ENCODE measurements around the gene CADPS.
A peak's percentile ranks its signal among the peaks of the same experiment; 100 is the strongest.

CADPS gene

DNA sequence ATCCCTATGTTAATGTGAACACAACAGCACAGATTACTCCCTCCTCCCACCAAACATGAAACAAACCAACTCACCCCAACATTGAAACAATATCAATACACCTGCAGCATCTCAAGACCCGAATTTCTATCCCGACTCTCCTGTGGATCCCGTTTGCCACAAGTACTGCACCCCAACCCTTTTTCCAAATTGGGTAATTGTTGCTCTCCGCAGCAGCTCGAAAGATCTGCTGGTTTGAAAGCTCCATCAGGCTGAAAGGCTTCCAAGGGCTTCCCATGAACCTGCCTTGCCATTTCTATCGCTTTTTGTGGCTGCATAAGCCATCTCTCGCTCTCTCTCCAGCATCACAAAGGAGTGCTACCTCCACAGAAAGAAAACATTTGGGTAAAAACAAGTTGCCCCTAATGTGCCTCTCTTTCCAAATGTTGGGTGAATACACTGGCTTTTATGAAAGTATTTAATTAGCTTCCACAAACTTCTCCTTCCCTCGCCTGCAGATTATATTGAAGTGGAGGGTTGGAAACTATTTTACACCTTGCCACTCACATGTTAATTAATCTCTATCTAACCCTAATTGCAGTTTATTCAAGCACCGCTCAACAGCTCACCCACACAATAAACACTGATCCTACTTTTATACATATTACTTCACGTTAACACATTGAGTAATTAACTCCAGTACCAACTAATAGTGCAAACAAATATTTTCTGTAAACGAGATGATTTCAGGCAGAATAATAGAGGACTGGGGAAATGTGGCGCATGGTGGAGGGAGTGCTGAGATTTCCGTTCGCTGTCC is 499.4 kb downstream of the CADPS start:
- no peak for DNase-seq (ENCODE audit: low read depth, low spot score)
- no peak overlapping the region for H3K4me3 ChIP-seq (ENCODE audit: low read length)

DNA sequence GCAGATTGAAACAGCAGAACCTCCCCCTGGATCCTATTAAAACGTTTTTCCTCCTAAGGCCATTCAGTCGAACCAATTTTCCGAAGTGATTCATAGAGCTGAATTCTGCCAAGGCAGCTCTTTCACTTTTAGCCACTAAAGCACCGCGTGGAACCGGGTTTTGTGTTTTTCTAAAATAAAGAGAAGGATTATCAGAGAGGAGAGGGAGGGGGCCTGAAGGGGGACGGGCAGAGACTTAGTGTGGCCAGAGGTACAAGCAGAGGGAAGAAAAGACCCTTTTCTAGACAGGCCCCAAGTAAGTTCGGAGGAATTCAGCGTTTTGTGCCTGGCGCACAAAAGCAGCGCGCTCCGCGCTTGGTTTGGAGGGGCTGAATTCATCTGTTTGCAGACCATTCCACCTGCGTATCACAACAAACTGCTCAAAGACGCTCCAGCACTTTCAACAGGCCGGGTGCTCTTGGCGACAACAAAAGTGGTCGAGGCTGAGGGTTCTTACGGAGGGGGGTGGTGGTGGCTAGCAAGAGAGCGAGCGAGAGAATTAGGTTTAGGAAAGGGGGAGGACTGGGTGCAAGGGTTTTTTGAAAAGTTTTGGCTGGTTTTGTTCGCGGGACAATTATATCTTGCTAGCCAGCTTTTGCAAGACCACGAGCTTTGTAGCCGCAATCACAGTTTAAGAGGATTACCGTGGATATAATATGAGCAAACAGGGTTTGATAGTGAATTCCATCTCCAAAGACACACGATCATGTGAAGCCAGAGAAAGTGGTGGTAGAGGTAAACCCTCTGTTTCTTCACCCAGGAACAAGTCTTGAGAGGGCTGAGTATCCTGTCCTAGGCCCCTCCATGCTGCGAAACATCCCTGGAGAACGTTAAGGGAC is 500.6 kb downstream of the CADPS start:
- H3K4me3 ChIP-seq (ENCODE audit: low read length) = no peak overlapping the region
- DNase-seq (ENCODE audit: low read depth, low spot score) = no peak

DNA sequence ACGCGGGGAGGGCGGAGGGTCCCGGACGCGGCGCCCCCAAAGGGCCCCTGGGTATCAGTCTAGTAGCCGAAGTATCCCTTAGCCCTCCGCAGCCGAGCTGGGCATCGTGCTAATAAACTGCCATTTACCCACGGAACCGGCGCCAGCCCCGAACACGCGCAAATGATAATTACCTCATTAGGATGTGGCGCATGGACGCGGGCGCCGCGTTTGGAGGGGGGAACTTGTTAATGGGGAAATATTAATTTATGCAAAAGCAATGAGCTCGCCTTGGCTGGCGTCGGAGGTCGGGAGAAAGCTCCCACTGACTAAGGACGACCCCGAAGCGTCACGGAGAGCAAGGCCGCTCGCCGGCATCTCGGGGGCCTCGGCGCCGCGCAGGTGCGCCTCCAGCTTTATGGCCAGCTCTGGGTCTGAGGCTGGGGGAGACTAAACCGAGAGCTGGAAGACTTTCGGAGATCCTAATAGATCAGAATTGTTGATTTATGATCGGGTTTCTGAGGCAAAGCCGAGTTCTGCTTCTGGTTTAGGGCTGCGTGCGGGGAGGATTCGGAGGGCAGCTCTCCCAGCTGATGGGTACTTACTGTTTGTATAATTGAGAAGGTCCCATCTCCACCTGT is 501.4 kb downstream of the CADPS start:
- no peak overlapping the region for H3K4me3 ChIP-seq (ENCODE audit: low read length)
- DNase-seq (ENCODE audit: low read depth, low spot score) = no peak

DNA sequence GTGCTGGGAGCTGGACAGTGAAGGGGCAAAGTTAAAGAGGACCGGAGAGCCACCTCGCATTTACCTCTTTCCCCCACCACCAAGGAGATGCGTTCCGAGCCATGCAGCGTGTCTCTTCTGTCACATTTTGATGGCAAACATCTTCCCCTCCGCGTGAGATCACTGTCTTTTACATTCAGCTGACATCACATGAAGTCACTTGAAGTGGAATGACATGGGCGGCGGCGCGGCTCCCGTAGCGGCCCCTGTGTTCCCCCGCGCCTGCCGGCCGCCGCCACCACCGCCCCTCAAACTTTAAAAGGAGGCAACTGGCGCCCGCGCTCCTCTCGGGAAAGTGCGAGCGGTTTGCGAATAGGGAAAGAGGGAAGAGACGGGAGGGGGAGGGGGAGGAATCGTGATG is 502.0 kb downstream of the CADPS start, which contains the start of gene FEZF2:
Gene FEZF2 (minus strand): TSS at position 336 of the 400 bp plus-strand sequence. CDS start 682 bp downstream, outside the sequence.
- no peak within 1 kb of the TSS for H3K4me3 ChIP-seq (ENCODE audit: low read length)
- DNase-seq (ENCODE audit: low read depth, low spot score) = no peak

DNA sequence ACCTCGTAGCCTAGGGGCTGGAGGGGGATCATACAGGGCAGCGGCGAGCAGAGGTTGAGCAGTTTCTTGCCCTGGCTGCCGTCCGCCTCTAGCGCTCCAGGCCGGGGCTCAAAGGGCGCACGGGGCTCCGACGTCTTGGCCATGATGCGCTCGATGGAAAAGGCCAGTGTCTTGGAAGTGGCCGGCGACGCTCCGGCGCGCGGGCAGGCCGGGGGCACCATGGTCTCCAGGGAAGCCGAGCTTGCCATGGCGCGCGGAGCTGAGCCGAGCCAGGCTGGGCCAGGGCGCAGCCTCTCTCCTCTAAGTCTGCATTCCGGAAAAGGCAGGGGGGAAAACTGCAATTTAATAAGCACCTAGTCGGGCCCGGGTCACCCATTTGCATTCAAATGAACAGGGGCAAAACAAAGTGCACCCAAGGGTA is 502.6 kb downstream of the CADPS start:
- DNase-seq (ENCODE audit: low read depth, low spot score) = no peak
- H3K4me3 ChIP-seq (ENCODE audit: low read length) = no peak overlapping the region

DNA sequence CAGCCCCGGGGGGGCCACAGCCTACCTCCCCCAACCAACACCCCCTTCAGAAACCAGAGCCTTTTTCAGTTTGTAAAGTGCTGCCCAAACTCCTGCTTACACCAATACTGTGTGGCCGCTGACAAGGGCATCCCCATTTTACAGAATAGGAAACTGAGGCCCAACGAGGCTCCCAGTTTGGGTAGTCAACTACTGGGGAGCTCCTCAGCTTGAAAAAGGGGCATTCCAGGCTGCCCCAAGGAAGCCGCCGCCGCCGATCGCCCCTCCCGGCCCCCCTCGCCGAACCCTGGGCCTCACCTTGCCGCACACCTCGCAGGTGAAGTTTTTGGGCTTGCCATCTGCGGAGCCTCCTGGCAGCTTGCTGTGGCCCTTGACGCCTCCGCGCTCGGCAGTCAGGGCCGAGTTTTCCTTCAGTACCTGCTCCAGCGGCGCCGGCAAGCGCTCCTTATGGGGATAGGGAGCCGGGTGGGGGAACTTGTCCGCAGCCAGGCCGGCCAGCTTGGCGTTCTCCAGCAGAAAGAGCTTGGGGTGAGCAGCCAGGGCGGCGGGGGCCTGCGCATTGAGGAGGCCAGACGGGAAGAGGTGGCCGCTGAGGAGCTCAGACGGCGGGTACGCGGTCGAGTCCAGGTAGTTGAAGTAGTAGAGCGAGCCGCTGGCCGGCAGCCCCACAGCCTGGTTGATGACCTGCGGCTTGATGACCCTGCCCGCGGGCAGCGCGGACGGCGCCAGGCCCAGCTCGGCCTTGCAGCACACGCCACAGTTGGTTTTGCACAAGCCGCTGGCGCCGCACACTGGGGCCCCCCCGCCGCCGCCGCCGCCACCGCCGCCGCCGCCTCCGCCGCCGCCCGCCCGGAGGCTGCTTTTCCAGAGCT is 503.3 kb downstream of the CADPS start:
- H3K4me3 ChIP-seq (ENCODE audit: low read length) = no peak overlapping the region
- no peak for DNase-seq (ENCODE audit: low read depth, low spot score)

DNA sequence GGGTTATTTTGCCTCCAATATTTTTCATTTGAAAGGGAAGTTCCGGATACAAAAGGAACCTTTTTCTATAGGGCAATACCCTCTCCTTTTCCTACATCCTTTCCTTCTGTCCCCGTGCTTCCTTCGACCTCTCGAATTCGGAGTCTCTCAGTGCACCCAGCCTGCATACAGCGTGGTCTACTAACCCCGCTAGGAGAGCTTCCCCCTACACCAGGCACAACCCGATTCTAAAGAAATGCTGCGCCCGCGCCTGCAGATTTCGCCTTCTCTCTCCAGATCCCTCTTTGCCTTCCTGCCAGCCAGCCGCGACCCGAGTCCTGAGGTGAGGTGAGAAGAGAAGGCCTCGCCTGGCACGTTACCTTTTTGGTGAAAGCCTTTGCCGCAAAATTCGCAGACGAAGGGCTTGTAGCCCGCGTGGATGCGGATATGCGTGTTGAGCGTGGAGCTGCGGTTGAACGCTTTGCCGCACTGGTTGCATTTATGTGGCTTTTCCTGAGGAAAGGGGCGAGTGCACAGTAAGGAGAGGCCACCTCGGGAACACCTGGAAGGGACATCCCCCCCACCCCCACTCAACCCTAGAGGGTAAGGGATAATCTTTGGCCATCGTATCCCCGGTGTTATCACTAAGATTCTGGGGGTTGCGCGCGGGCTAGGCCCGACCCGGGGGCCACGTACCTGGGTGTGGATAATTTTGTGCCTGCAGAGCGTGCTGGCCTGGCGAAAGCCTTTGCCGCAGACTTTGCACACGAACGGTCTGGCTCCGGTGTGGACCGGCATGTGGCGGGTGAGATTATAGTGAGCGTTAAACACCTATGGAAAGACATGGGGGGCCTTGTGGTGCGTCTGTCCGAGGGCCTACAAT is 504.1 kb downstream of the CADPS start:
- no peak for DNase-seq (ENCODE audit: low read depth, low spot score)
- H3K4me3 ChIP-seq (ENCODE audit: low read length) = no peak overlapping the region

DNA sequence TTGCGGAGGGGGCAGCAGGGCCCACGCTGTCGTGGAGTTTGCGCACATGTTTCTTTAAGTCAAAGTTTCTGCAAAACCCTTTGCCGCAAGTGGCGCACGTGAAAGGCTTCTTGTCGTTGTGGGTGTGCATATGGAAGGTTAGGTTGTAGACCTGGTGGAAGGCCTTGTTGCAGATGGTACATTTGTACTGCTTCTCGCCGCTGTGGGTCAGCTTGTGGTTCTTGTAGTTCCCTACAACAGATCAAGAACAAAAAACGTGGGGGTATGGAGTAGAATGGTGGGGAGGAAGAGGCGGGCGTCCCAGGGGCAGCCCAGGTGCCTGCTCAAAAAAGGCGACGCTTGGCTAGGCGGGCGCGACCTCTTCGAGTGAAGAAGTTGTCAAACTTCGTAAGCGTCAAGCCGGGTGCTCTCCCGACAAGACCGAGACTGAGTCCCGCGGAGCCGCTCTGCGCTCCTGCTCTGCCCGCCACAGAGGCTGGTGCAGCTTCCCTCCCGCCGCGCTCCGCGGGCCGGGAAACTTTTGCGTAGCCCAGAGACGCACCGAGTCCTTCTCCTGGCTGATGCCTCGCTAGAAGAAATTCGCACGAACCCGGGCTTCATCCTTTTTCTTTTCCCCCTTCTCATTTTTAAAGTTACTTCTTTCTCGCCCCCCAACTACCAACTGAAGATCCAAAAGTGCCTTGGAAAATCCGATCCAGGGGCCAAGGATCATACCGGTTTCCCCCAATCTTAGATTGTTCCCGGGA is 504.9 kb downstream of the CADPS start:
- DNase-seq (ENCODE audit: low read depth, low spot score) = no peak
- H3K4me3 ChIP-seq (ENCODE audit: low read length) = no peak overlapping the region

DNA sequence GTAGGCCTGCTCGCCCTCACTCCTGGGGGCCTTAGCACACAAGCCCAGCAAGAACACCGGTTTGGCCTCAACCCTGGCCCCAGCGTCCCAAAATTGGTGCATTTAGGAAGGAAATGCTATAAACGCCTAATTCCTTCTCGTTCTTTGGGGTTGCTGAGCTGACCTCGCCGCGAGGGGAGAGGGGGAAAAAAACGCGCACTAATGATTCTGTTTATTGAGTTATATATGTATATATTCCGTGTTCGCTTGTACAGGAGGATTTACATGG is 505.8 kb downstream of the CADPS start:
- DNase-seq (ENCODE audit: low read depth, low spot score) = no peak
- H3K4me3 ChIP-seq (ENCODE audit: low read length) = no peak overlapping the region

DNA sequence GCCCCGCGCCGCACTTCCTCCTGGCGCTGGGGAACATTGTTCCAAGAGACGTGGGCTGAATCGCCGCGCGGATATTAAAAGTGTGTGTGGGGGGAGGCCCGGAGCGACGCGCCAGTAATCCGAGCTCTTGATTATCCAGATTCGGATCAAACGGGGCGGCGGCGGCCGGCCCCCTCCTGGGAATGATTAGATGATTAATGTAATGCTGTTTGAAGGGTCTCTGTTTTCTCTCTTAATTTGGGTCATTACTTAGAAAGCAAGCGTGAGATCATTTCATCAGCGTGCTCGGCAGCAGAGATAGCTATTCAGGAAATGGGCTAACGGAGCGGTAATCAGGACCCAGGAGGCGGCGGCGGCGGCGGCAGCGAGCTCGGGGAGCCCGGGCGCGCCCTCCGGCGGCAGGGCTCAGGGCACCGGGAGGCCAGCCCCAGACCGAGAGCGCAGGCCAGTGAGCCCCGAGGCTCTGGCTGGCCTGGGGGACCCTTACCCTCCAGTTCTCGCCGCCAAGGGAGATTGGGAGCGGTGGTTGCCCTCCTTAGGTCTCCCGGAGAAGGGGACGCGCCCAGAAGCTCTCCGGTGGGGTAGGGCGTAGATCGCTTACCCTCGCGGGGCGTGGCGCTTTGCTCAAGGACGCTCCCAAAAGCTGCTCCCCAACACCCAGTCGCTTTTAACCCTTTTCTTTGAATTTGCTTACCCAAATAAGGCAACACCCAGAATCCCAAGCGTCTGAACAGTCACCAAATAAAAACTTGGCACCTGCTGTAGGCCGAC is 506.3 kb downstream of the CADPS start:
- no peak for DNase-seq (ENCODE audit: low read depth, low spot score)
- H3K4me3 ChIP-seq (ENCODE audit: low read length) = no peak overlapping the region

DNA sequence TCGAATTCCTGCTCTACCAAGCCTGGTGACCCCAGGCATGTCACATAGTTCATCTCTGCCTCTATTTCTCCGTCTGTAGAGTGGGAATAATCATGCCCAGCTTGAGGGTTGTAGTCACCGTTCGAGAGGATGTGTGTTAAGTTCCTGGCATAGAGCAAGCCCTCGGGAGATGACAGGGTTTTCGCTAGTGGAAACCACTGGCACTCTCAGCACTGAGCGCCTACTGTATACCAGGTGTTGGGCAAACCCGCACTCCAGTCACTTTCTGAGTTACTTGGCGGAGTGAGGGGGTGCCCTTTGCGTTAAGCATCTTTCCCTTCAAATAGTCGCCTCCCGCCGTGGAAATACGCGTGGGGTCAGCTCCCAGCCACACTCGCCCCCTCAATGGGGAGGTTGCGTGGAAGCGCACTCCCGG is 506.9 kb downstream of the CADPS start:
- no peak overlapping the region for H3K4me3 ChIP-seq (ENCODE audit: low read length)
- DNase-seq (ENCODE audit: low read depth, low spot score) = no peak

DNA sequence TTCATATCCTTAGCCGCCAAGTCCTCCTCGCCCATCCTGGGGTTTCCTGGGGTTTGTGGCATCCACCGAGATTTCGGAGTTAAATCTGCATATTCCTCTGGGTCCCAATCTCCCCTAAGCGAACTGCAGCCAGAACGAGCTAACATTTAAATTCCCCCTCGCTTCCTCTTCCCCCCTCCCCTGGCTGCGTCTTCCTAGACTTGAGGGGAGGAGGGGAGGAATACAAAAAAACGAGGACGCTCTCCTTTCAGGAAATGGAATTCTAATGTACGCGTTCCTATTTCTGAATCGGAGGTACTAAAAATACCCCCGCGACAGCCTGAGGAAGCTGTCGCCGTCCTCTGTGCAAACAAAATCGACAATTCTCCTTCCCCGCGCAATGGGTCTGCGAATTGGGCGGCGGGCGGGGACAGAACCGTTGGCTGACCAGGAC is 507.4 kb downstream of the CADPS start:
- no peak for DNase-seq (ENCODE audit: low read depth, low spot score)
- H3K4me3 ChIP-seq (ENCODE audit: low read length) = no peak overlapping the region

DNA sequence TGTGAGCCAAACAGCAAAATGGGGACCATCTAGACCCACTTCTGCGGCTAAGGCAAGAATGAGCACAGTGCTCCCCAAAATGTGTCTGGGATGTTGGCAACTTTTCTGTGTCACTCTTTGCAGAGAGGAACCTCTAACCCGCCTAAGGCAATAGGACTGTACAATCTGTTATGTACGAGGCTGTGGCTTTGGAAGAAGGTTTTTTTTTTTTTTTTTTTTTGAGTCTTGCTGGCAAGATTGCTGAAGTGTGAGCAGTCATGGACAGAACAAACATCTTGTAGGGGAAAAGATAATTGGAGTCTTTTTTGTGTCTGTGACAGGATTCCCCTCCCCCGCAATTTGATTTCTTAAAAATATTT is 509.1 kb downstream of the CADPS start:
- H3K4me3 ChIP-seq (ENCODE audit: low read length) = no peak overlapping the region
- DNase-seq (ENCODE audit: low read depth, low spot score) = no peak

DNA sequence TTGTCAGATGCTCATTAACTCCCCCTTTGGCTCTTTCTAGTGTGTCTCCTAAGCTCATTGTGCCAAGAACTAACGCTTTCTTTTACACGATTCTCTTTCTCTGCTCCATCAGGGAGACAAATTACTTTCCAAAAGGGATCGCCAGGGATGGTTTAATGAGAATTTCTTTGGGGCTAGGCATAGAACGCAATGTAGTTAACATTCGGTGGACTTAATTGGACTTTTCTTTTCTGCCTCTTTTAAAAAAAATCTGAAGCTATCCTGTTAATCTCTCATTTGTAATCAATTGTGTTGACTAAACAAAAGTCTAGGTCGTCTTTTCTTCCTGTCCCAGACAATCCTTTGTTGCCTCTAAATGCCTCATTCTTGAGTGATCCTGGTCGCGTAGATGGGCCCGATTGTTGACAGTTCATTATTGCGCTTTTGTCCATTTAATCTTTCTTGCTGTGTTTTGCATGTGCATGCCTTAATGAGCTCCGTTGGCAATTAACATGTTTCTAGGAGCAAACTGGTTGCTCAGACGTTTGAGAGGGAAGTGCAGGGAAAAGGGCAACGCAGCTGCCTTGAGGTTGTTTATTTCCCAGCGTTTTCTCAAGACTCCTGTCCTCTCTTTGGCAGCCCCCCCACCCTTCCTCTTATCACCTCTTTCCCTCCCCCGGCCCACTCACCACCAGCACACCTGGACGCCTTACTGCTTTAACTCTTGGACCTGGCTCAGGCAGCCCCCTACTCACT is 509.7 kb downstream of the CADPS start:
- no peak for DNase-seq (ENCODE audit: low read depth, low spot score)
- H3K4me3 ChIP-seq (ENCODE audit: low read length) = no peak overlapping the region

DNA sequence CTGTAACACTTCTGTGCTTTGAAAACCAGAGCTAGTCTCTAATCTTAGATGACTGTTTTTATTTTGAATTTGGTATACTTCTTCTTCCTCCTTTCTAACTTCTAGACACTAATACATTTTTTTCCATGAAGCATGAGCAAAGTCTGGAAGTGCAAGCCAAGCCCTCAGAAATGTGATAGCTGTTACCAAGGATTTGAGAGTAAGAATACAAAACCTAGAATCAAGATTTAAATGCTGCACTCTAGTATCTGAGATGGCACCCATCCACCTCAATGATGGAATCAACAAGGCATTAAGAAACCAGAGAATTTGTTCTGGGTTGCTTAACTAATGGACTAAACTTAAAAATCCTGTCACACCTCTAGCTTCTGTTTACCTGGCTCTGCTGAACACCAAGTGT is 511.0 kb downstream of the CADPS start:
- no peak for DNase-seq (ENCODE audit: low read depth, low spot score)

DNA sequence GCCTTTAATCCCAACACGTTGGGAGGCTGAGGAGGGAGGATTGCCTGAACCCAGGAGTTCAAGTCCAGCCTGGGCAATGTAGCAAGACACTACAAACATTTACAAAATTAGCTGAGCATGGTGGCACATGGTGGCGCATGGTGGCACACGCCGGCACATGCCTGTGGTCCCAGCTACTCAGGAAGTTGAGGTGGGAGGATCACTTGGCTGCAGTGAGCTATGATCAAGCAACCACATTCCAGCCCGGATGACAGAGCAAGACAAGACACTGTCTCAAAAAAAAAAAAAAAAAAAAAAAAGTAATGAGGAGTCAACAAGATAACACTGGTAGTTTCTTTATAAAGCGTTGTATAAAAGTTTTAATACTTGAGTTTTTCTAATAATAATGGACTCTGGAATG is 511.9 kb downstream of the CADPS start:
- H3K4me3 ChIP-seq (ENCODE audit: low read length) = no peak overlapping the region
- peak; percentile 56 for DNase-seq (ENCODE audit: low read depth, low spot score)

More for the DNA sequence above, 511.0 kb downstream of the CADPS start:
- no peak overlapping the region for H3K4me3 ChIP-seq (ENCODE audit: low read length)

All from Jurkat, Clone E6-1 (cell line).